Activated CD4-positive, CD25-positive, alpha-beta regulatory T cell treated with anti-CD3 and anti-CD28 coated beads, Interleukin-2, amount 50 U/mL, for 16 hours (primary cell): Measurements from ENCODE around the gene OGDH.

Source experiments
- DNase-seq: peaks from one replicate; pipeline ENCODE4 v3.0.0-alpha.2; 2020; ENCODE audit warnings: low read depth, low spot score

OGDH gene

DNA sequence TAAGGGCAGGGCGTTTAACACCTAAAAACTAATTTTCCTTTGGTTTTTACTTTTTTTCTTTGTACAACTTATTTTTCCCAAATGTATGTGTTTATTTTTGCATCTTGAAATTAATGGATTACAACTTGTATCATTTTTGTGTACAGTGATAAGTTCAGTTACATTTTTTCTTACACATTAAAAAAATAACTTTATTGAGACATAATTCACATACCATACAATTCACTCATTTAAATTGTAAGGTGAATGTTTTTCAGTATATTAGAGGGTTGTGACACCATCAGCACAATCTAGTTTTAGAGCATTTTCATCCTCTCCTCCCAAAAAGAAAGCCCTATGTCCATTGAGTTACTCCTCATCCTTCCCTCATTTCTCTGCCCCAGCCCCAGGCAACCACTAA lies 11.6 kb downstream of the OGDH start:
- no peak for DNase-seq

DNA sequence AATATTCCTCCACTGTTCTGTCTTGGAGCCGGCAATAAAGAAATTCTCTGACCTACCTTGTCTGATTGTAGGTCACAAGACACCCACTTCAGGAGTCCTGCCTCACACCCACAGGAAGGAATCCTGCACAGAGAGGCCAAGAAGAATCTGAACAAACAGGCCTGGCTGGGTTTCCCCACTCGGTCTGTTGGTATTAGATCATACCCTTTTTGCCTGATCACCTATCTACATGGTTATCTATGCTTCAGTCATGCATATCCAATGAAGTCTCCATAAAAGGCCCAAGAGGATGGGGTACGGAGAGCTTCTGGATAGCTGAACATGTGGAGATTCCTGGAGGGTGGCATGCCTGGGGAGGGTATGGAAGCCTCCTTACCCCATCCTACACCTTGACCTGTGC lies 12.3 kb downstream of the OGDH start:
- DNase-seq, result no peak

DNA sequence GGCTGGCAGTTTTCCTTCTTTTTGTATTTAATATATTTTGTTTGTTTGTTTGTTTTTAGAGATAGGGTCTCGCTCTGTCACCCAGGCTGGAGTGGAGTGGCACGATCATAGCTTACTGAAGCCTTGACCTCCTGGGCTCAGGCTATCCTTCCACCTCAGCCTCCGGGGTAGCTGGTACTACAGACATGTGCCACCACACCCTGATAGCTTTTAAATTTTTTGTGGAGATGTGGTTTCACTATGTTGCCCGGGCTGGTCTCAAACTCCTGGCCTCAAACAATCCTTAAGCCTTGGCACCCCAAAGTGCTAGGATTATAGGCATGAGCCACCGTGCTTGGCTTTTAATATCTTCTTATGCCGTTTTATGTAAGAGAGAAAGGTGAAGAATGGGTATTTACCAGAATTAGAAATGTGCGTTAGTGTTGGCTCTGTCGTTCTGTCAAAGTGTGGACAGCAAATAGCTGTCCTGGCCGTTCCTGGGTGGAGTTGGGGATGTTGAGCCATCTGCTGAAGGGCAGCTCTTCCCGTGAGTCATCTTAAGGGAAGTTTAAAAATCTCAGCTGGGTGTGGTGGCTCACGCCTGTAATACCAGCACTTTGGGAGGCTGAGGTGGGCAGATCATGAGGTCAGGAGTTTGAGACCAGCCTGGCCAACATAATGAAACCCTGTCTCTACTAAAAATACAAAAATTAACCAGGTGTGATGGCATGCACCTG lies 14.8 kb downstream of the OGDH start:
- no peak for DNase-seq

DNA sequence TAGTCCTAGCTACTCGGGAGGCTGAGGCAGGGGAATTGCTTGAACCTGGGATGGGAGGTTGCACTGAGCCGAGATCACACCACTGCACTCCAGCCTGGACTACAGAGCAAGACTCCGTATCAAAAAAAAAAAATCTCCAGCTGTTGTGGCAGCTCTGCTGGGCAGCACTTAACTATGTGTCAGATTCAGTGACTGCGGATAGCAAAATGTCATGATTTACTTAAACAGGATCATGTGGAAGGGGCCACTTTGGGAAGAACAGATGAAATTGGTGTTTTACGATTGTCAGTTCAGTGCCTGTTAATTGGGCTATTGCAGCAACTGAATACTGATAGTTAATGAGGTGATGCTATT lies 15.3 kb downstream of the OGDH start:
- DNase-seq, result no peak

DNA sequence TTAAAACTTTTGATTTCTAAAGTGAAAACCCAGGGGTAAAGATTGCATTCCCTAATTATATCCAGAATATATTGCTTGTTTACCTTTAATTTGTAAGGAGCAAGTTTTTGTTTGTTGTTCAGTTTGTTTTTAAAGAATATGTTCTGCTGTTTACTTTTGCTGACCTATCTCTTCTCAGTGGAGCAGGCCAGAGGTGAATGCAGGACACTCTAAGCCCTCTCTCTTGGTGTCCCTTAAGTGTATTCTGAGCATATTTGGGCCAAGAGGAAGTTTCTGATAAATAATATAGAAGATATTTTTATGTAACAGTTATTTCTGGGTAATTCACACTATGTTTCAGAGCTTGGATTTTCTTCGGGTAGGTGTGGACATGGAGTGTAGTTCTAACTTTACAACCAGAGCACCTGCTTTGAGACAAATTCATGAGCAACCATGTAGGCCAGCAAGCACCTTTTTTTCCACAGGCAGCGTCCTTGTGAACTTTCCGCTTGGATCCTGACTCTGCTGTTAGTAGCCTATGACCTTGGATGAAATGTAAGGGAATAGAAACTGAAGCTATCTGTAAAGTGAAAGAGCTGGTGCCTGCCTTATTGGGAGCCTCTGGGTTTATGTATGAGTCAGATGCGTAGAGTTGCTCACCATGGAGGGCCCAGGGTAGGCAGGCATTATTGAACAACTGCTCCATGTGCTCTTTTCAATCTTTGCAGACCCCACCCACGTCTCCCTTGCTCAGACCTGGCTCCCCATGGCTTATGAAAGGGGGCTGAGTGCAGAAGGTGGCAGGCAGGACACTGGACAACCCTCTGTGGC lies 16.1 kb downstream of the OGDH start:
- no peak for DNase-seq

DNA sequence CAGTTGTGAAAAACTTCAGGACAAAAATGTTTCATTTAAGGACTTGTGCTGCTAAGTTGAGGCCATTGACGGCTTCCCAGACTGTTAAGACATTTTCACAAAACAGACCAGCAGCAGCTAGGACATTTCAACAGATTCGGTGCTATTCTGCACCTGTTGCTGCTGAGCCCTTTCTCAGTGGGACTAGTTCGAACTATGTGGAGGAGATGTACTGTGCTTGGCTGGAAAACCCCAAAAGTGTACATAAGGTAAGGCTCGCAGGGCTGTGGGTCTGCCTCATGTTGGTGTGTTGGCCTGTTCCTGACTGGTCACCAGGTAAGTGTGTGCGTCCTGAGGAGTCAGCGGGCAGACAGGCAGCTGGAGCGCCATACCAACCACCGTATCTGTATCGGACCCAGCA lies 17.9 kb downstream of the OGDH start:
- no peak for DNase-seq

DNA sequence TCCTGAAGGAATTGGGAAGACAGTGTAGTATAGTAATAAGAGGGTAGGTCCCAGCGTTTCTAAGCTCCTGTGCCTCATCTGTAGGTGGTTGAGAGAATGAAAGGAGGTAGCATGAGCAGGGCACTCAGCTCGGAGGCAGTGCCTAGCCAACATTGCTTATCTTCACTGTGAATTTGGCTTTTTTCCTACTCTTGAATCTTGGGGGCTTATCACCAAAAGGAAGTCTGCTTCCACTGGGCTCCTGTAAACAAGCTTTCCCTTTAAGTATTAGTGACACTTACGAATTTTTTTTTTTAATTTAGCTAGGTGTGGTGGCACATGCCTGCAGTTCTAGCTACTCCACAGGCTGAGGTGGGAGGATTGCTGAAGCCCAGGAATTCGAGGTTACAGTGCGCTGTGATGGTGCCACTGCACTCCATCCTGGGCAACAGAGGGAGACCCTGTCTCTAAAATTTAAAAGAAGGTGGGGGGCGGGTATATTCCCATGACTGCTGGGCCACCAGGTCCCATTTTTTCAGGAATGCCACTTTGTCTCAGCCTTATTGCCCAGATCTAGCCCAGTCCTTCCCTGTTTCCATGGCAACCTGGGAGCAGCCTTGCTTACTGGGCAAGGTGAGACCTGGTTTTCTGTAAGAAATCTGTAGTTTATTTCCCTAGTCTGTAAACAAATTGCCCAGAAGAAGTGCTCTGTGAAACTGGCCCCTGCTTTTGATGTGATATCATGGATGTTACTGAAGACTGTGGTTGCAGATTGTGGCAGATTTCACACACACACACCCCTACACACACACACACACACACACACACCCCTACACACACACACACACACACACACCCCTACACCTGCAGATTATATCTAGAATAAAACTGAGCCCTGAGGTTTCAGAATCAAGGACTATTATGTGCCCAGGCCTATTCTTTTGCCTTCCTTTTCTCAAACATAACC lies 19.4 kb downstream of the OGDH start:
- DNase-seq, result no peak

DNA sequence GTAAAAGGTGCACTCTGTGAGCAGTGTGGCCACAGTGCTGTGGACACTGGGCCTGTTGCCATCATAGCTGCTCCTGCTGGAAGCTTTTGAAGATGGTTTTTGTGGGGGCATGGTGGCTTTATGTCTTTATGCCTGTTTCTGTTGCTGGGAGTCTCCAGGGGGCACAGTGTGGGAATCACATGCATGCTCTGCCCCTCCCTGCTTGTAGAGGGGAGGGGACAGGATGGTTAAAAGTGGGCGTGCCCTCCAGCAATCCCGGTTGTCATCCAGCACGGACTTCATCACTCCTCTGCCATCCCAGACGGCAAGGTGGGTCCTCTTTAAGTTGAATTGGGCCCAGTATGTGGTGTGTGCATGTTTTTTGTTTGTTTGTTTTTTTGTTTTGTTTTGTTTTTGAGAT lies 20.2 kb downstream of the OGDH start:
- DNase-seq, result no peak

DNA sequence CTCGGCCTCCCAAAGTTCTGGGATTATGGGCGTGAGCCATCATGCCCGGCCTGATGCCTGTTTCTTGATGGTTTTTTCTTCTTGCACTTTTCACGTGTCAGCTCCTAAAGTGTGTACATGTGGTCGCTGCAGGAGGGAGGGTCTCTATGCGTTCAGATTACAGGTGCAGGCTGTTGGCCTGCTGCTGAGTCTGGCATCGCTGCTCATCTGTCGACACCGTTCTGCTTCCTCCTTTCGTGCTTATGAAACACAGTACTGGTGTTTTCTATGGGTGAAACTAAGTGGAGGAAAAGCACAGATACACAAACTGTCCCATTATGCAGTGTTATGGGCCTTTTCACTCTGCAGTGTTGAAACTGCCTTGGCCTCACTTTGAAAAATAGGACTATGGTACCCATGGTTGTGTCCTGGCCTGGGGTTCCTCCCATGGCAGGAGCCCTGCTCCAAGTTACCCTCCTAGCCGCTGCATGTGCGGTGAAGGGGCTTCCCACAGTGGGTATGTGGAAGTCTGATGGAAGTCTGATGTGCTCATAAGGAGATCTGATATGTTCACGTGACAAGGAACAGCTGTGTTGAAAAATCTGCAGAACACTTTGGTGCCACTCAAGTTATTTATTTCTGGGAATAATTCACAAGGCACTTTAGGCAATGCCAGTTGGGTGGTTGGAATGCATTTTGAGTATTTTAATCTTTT lies 23.5 kb downstream of the OGDH start:
- no peak for DNase-seq

DNA sequence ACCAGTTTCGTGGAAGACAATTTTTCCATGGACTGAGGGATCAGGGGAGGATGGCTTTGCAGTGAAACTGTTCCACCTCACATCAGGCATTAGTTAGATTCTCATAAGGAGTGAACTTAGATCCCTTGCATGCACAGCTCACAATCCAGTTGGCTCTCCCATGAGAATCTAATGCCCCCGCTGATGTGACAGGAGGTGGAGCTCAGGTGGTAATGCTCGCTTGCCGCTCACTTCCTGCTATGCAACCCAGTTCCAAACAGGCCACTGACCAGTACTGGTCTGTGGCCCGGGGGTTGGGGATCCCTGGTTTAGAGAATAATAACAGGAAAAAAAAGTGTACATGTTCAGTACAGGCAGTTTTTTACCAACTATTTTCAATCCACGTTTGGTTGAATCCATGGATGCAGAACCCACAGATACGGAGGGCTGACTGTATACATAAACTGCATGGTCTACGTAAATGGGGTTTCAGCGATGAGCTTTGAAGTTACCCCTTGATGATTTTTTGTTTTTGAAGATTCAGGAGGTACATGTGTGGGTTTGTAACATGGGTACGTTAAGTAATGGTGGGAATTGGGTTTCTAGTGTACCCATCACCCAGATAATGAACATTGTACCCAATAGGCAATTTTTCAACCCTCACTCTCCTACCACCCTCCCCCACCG lies 24.5 kb downstream of the OGDH start:
- DNase-seq, result no peak

DNA sequence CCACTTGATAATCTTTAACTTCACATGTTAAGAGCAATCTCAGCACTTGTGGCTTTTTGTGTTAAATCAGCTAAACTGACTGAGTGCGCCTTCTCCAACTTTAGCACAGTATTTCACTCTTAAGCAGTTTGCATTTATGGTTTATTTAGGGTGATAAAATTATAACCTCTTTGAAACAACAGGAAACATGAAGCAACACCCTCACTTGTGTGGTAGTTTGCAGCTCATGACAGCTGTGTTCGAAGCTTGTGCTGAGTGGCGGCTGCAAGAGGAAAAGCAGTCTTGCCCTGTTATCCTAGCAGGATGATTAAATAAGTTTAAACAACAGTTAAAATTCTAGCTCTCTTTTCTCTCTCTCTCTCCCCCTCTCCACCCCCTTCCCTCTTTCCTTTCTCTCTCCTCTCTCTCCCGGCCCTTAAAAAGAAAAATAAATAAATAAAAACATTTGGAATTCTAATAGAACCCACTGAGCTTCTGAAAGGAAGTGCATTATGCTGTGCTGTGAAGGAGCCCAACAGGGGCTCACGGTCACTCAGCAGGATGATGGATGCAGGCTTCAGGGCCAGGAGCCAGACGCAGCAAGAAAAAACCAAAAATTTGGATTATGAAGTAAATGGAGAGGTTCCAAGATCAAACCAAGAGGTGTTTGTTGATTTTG lies 25.2 kb downstream of the OGDH start:
- DNase-seq, result no peak

DNA sequence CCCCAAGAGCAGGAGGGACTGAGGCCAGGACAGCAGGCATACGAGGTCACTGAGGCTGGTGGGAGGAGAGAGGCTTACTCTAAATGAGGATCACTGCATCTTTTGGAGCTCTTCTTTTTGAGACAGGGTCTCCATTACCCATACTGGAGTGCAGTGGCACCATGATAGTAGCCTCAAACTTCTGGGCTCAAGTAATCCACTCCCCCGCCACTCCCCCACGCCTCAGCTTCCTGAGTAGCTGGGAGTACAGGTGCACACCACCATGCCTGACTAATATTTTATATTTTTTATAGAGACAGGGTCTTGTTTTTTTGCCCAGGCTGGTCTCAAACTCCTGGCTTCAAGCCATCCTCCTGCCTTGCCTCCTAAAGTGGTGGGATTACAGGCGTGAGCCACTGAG lies 25.8 kb downstream of the OGDH start:
- DNase-seq, result no peak

DNA sequence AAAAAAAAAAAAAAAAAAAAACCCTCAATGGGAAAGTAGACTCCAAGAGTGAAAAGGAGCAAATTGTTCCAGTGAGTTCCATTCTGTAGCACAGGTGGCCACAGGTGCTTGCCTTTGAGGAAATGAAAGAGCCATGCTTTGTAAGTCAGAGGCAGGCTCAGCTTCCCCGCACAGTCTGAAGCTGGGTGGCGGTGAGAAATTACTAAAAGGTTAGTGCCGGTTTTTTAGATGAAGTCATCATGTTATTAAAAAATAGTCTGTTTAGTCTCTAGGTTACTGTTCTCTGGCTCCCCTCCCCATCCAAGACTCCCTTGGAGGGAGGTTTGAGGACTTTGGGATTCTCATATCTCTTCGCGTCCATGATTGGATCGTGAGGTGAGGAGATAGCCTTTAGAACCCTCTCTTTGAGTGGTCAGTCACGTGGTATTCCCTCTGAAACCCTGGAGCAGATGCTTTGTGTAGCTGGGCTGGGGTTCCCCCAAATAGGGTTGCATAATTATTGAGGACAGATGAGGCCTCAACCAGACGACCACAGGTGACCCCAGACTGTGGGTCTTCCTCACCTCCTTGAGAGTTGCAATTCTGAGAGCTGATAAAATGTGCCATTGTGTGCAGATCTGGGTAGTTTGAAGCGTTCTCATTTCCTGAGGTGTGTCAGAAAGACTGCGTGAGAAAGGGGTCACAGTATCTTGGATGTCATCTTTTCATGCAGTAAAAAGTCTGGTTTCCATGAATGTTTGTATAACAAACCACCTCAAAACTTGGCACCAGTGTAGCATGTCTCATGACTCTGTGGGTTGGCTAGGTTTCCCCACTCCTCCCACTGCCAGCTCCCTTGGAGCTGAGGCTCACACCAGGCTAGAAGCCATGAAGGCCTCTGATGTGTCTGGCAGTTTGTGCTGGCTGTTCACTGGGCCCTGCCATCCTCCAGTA lies 27.1 kb downstream of the OGDH start:
- peak; percentile 42 for DNase-seq

DNA sequence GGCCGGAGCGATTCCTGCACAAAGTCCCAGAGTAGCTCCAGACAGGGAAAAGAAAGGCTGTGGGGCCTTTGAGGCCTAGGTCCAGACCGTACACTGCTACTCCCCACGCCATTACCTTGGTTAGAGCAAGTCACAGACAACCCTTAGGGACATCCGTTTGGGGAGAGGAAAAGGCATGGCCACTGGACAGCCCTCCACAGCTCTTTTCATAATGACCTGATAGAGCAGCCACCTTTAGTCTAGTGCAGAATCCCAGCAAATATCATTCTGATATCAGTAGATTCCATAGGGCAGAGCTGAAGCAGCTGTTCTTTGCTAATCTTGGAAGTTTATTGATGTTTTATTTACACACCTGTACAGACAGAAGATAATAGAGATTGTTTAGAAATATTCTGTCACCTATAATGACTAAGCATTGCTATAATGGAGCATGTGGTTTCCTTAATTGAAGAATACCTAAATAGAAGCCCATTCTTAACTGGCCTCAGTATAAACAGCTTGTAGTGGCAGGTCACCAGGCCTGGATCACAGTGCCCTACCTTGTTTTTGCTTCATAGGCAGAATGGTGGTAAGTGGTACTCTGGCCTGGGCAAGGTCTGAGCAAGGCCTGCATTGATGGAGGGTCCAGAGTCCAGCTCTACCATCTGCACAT lies 27.9 kb downstream of the OGDH start:
- DNase-seq, result no peak

DNA sequence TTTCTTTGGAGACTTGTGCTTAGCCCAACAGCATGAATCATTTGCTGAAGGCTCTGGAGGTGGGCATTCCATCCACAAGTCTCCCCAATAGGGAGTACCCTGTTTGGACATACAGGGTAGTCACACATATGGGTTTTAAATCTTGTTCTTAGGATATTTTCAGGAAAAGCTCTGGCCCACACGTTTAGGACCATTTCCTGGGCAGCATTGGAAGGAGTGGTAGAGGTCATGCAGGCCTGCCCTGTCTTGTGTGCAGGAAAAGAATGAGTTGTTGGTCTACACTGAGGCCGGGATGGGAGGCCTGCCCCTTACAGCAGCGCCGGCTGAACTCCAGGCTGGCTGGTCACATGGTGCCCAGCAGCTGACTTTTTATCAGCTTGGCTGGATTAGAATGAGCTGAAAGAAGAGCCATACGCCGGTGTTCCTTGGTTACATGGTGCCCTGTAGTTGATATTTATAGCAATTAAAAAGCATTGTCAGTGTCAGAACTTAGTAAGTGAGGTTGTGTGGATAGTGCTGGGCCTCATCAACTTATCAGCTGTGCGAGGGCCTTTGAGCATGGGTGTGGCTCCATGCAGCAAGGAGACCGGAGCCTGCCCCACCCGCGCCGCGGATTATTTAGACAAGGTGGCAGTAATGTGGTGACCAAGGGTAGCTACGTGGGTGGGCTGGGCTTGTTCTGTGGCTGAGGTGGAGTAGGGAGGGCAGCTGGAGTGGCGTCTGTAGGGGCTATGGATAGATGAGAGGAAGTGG lies 28.6 kb downstream of the OGDH start:
- no peak for DNase-seq

DNA sequence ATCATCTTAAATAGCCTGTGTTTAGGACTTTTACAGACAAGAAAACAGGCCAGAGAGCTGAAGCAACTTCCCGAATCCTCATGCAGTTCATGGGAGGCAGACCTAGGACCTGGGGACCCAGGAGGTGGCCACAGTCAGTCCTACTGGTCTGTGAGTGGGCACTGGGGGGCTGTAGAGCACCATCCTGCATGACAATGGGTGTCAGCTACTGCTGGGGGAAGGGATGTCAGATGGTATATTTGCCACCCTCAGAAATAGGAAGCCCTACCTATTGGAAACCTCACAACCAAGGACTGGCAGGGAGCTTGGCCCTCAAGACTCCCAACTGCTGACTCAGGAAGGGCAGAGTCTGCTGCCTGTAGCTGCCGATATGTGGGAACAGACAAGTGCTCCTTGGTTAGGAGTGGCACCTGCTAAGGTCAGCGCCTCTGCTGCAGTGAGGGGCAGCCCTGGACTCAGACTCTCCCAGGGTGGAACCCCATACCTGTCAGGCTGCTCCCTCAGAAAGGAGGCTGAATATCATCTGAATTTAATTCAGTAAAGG lies 29.7 kb downstream of the OGDH start:
- DNase-seq, result no peak

DNA sequence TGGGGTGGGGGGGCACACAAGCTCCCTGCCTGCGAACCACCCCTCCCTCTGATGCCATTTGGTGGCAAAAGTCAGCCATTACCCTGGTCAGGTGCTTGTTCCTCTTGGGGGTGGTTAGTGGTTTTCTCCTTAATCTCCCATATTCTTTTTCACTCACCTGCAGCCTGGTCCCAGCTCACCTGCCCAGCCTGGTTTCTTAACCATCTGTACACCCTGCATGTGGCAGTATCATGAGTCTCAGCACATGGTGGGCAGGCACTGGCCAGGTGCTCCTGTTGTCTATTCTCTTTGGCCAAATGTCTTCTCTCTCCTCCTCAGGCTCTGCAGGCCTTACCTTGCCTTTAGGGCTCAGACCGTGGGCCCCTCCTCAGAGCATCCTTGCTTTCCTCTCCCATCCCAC lies 30.5 kb downstream of the OGDH start:
- no peak for DNase-seq
